Erythroblast (primary cell): Measurements from ENCODE around the gene RAD51B.

Experiments used
- GATA1 ChIP-seq: IDR thresholded peaks from 2 replicates; pipeline ENCODE4 v1.6.1; 2011; ENCODE audit warnings: low read depth, mild to moderate bottlenecking, control low read depth, low read length, moderate library complexity
- POLR2A ChIP-seq: IDR thresholded peaks from 2 replicates; pipeline ENCODE4 v1.6.1; 2011; ENCODE audit warnings: mild to moderate bottlenecking, low read length

DNA sequence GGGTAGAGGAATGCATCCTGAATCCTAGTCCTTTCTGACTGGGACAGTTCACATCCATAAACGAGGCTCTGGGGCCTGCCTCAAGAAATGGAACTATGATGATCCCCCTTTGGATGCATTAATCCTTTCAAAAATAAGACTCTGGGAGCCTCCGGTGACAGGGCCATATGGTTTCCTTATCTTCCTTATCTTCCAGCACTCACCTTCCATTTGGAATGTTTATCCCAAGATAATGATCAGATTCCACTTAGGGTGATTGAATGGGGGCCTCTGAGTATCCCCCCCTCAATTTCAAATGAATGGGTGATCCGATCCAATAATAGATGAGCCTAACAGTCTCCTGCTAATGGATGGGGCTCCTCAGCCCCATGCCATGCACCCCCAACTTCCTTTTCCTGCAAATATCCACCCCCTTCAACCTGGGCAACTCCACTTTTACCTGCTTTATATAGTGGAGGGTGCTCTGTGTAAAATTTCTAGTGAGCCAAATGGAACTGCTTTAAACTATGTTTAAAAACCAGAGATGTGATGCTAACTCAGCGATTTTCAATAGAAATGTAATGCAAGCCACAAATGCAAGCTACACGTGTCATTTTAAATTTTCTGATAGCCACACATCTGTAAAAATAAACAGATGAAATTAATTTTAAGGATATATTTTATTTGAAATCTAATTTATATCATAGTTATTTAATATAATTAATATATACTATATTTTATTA lies 815.5 kb downstream of the RAD51B start:
- TF ChIP-seq POLR2A: no peak
- no peak for TF ChIP-seq GATA1
